Middle frontal gyrus (tissue), 1 donor: ENCODE data around the gene GLDN.
"Not testable (repeated sequence)": the region's sequence is repeated elsewhere in the genome, so short reads cannot be mapped to it uniquely, and the experiment has no call there.

ENCODE experiments used
- DNase-seq: peaks from one replicate; pipeline ENCODE4 v3.0.0-alpha.2; 2015; ENCODE audit warnings: low spot score; ENCODE audit errors: extremely low spot score

GLDN gene

DNA sequence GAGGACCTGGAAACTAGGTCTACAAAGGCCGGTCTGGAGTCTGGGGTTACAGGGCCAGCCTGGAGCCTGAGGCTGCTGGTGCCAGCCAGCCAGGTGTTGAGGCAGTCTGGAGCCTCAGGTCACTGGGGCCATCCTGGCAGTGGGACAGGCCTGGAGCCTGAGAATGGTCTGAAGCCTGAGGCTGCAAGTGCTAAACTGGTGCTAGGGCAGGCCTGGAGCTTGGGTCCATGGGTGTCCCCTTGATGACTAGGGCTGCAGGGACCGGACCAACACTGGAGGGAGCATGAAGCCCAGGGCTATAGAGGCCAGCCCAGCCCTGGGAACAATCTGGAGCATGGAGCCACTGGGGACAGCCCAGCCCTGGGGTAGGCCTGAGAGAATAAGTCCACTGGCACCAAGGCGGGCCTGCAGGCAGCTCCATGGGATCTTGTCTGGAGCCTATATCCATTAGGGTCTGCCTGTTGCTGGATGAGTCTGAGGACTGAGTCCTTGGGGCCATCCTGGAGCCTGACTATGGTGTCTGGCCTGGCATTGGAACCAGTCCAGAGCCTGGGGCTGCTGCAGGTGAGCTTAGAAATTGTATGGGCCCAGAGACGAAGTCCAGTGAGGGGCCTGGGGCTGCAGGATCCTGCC, 101.9 kb downstream of the GLDN start:
- no peak for DNase-seq

DNA sequence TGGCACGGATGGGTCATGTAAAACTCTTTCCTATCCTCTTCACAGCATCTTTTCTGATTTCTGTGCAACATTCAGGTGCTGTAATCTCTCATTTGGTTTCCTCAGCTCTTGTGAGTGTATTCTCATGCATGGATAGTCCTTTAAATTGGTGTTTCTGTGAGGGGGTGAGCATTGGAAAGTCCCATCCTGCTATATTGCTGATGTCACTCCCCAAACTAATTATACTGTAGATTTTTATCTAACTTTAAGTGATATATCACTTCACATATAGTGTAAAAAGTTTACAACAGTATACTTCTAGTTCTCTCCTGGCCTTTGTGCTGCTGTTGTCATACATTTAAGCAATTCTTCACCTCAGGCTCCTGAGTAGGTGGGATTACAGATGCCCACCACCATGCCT, 102.7 kb downstream of the GLDN start:
- DNase-seq: no peak

DNA sequence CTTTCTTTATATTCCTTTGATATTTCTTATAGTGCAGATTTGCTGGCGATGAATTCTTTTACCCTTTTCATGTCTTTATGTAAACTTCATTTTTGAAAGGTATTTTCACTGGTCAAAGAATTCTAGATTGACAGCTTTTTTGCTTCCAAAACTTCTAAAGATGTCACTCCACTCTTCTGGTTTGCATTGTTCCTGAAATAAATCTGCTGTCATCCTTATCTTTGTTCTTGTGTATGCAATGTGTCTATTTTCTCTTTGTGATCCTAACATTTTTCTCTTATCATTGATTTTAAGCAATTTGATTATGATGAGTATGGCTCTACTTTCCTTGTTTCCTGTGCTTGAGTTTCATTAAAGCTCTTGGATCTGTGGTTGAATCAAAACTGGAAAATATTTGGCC, 103.4 kb downstream of the GLDN start:
- no peak for DNase-seq

DNA sequence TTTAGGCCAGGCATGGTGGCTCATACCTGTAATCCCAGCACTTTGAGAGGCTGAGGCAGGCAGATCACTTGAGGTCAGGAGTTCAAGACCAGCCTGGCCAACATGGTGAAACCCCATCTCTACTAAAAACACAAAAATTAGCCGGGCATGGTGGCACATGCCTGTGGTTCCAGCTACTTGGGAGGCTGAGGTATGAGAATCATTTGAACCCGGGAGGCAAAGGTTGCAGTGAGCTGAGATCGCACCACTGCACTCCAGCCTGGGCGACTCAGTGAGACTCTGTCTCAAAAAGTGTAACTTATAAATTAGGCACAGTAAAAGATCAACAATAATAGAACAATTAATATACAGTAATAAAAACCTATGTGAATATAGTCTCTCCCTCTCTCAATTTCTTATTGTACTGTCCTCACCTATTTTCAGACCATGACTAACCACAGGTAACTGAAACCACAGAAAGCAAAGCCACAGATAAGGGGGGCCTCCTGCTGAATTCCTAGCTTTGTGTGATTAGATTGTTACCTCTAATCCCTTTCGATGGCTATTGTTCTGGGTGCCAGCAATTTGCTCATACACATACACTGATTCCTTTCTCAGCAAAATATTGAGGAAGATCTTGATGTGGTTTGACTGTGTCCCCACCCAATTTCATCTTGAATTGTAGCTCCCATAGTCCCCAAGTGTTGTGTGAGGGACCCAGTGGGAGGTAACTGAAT, 104.7 kb downstream of the GLDN start:
- DNase-seq: not testable (repeated sequence)

DNA sequence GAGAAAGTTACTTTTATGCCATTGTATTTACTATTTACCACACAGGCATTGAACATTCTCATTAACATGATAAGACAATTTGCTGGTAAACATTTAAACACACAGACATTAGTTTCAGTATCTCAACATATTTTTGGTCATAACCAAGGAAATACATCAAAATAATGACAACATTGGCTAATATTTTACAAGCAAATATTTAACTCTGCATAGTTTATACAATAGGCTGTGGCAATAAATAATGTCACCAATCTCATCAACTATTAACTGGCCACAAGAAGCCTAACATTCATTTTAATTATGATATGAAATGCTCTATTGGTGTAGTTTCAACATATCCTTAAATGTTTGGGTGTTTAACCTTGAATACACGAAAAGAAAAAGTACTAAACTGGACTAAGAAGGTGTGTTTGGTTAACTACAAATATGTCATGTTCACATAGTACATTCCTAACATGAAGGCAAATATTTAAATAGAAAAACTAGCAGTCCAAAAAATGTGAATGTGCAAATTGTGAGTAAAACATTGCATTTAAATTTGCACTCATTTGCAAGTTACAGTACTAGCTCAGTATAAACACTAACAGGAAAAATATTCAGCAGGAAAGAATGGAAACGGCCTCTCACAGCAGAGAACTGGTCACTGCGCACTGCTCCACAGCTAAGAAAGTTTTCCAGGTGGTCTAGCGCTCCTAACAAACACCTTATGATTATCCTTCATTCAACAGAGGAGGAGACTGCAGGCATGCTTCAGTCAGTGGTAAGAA, 106.6 kb downstream of the GLDN start:
- no peak for DNase-seq

DNA sequence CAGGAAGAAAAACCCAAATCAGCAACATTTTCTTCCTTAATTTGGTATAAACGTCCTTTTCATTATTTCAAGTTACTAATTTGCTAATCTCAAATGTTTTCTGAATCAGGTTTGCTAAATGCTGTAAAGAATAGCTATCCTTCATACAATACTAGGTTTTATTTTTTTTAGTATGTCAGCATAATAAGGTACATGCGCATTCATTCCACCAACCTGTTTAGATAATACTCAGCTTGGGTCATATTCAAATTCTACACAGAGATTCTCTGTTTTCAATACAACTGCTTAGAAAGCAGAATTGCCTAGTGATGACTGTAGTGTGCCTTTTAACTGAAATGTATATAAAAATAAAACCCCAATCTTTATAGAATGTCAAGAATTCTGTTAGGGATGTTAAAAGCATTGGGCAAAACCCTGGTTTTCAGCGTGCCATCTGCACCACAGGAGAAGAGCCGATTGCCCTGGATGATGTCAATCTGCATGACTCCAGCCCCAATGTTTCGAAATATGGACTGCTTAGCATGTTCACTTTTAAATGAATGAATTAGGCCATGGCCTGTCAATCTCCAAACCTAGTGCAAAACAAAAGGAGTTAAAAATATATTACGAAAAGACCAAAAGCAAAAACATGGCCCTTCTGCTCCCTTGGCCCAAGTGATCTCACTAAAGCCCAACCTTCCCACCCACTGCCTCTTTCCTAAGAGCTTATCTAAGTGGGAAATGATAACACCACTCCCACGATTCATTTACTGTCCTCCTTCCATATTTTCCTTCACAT, 107.4 kb downstream of the GLDN start:
- DNase-seq: no peak

DNA sequence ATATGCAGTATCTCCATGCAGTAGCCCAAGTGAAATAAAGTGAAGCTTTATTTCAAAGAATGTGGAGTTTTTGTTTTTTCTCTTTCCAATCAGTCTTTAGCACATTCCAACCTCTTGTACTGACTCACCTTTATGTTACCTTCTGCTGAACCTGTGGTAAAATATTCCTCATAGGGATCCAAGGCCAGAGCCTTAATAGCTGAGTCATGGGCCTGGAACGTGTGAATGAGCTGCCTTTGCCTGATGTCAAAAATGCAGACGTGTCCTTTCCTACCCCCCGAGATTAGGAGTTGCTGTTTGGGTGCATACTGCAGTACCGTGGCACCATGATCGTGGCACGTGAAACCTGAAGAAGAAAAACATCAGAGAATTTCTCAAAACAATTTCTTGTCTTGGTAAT, 108.5 kb downstream of the GLDN start:
- DNase-seq: no peak
